Measurements from ENCODE around the gene ANXA3. TPM values are rescaled to one million over a fixed set of nuclear protein-coding genes. Genes with fewer than 3 reads are reported as not detected.
"Not testable (repeated sequence)": the region's sequence is repeated elsewhere in the genome, so short reads cannot be mapped to it uniquely, and the experiment has no call there.

ANXA3 gene
- total and polyA plus RNA-seq, 5 donors = 10.9 to 48.1 (median 12.1) TPM

DNA sequence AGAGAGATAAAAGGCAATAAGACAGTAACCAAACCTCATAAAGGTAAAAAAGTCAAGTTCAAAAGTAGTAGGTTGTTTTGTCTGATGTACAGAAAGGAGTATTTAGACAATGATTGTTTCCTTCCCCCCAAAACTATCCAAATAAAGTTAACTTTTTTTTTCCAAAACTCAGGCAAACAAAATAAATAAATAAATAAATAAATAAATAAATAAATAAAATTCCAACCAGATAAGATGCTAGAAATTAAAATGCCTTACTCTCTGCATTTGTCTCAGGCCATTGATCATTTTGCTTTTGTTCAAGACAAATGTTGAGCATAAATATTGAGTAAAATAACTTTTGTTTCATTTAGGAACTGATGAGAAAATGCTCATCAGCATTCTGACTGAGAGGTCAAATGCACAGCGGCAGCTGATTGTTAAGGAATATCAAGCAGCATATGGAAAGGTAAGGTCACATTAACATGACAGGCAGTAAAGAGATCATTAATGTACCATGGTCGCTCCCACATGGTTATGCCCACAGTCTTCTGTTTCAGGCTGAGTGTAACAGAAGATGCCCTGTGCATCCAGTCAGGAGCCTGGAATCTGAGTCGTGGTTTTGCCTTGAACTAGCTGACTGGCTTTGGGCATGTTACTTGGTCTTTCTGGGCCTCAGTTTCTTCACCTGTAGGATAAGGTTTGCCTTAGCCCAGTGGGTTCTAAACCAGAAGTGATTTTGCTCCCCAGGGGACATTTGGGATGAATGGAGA is 27.3 kb downstream of the ANXA3 start:
- Histone ChIP-seq H3K4me1 (ENCODE audit: control insufficient read depth, insufficient read depth, low read length) (no peaks in the 10 kb centered on the region), H3K27ac (ENCODE audit: low read length) (no peak overlapping the region), H3K27me3 (ENCODE audit: control insufficient read depth, insufficient read depth) (no peaks in the 10 kb centered on the region), H3K4me3 (ENCODE audit: low read length) (no peak overlapping the region), H3K9me3 (ENCODE audit: control insufficient read depth, low read length) (no peaks in the 10 kb centered on the region)
- ATAC-seq (no peak), DNase-seq (no peak)
- intact Hi-C loops (cut with DNase I) = no loop called here
- 95% methylated on average over 3 of the region's 3 CpGs for WGBS

DNA sequence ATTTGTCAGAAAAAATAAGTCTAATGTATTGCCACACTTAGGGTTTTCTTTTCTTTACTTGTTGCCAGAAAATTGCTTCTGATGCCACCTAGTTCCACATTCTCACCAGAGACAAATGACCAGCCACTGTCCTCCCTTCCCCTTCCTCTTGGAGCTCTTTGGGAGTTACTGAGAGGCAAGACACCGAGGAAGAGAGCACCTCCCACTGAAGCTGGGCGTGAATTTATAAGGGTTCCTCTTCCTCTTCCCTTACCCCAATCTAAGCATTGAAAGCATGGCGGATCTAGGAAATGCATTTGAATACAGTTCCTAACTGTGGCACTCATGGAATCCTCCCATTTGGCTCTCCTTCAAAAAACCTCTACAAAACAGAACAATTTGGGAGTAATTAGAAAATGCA is 30.0 kb downstream of the ANXA3 start:
- DNase-seq (peak in 1 of 3 donors; percentile 14), ATAC-seq (peak; percentile 57 to 62)
- no peaks in the 10 kb centered on the region for H3K9me3 ChIP-seq (ENCODE audit: control insufficient read depth, low read length)
- H3K4me3 ChIP-seq (ENCODE audit: low read length) = no peak overlapping the region
- WGBS = 72% methylated on average over 3 of the region's 3 CpGs
- H3K4me1 ChIP-seq (ENCODE audit: control insufficient read depth, insufficient read depth, low read length) = no peaks in the 10 kb centered on the region
- H3K27ac ChIP-seq (ENCODE audit: low read length) = no peak overlapping the region
- intact Hi-C loops (cut with DNase I) = no loop called here
- H3K27me3 ChIP-seq (ENCODE audit: control insufficient read depth, insufficient read depth) = no peaks in the 10 kb centered on the region

DNA sequence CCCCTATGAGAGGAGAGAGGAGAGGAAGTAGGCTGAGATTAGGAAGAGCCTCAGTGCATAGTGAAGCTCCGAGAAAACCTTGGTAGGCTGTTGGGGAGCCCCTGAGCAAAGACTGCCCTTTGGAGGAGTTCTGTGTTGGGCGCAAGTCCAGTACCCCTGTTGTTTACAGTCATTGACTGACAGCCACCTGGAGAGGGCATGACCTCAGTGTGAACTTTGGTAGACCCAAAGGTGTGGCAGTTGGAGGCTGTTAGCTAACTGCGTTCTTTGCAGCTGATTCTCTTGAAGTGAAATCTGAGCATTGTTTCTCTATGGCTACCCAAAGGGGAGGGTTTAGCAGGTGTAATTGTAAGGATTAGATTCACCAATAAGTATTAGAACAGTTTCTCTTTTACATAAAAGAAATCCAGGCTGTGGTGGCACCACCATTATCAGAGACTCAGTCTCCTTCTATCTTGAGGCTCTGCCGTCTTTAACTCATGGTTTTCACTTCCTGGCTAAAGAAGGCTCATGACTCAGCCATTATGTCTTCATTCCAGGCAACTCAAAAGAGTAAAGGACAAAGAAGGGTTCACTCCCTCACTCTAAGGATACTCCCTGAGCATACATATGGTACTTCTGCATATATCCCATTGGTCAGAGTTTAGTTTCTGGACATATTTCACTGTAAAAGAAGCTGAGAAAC is 33.4 kb downstream of the ANXA3 start:
- 93% methylated on average over 4 of the region's 4 CpGs for WGBS

DNA sequence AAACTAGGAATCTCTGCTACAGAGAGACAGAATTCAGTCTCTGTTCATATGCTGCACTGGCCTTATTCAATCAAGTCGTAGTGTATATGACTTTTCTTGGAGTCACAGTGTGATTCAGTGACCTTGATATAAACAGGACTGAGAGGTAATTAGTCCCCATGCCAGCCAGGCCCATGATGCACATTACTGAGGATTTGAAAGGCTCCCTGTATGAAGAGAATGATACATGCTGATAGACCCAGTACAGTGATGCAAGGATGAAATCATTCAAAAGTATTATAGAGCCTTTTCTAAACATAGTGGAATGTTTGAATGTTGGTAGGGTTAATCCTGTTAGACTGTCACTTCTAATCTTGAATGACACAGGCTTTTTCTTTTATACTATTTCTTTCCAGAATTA is 34.1 kb downstream of the ANXA3 start:
- Histone ChIP-seq H3K27me3 (ENCODE audit: control insufficient read depth, insufficient read depth) (no peaks in the 10 kb centered on the region), H3K4me3 (ENCODE audit: low read length) (no peak overlapping the region), H3K9me3 (ENCODE audit: control insufficient read depth, low read length) (no peaks in the 10 kb centered on the region), H3K27ac (ENCODE audit: low read length) (no peak overlapping the region), H3K4me1 (ENCODE audit: control insufficient read depth, insufficient read depth, low read length) (peaks cover 2% of the 10 kb centered on the region)
- intact Hi-C loops (cut with DNase I) = no loop called here
- no peak for ATAC-seq
- DNase-seq = no peak
- WGBS = 44% methylated on average over 1 of the region's 1 CpG

More for the DNA sequence above, 33.4 kb downstream of the ANXA3 start:
- DNase-seq = no peak
- no peak overlapping the region for H3K4me3 ChIP-seq (ENCODE audit: low read length)
- no peak overlapping the region for H3K27ac ChIP-seq (ENCODE audit: low read length)
- H3K4me1 ChIP-seq (ENCODE audit: control insufficient read depth, insufficient read depth, low read length) = peaks cover 2% of the 10 kb centered on the region
- intact Hi-C loops (cut with DNase I) = no loop called here
- no peaks in the 10 kb centered on the region for H3K9me3 ChIP-seq (ENCODE audit: control insufficient read depth, low read length)
- no peak for ATAC-seq
- no peaks in the 10 kb centered on the region for H3K27me3 ChIP-seq (ENCODE audit: control insufficient read depth, insufficient read depth)

DNA sequence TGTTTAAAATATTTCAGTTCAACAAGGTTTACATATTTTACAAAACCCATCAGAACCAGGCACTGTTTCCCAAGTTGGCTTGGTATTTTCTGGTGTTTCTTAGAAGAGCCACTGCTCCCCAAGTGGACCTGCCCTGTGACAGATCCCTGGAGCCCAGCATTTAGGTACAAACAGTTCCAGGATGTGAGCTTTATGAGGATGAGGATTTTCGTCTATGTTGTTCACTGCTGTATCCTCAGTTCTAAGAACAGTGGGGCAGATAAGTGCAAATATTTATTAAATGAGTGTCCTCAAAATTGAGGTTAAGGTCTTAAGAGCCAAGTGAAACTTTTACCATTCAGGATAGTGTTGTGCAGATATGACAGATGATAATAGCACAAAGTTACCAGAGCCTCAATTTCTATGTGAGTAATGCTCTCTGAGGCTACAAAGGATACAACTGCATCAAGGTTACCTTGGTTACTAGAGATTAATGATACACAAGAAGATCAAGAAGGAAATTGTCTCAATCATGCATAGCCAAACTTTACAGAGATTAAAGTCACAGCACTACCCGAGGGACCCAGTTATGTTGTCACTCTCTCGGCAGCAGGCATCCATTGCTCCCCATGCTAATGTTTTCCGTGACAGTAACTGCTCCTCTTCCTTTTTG is 37.5 kb downstream of the ANXA3 start:
- intact Hi-C loops (cut with DNase I) = no loop called here
- Histone ChIP-seq H3K27ac (ENCODE audit: low read length) (no peak overlapping the region), H3K27me3 (ENCODE audit: control insufficient read depth, insufficient read depth) (no peaks in the 10 kb centered on the region), H3K4me1 (ENCODE audit: control insufficient read depth, insufficient read depth, low read length) (peaks cover 2% of the 10 kb centered on the region), H3K9me3 (ENCODE audit: control insufficient read depth, low read length) (no peaks in the 10 kb centered on the region), H3K4me3 (ENCODE audit: low read length) (no peak overlapping the region)
- ATAC-seq = peak; percentile 45 to 54
- no peak for DNase-seq
- 40% methylated on average over 4 of the region's 4 CpGs for WGBS

DNA sequence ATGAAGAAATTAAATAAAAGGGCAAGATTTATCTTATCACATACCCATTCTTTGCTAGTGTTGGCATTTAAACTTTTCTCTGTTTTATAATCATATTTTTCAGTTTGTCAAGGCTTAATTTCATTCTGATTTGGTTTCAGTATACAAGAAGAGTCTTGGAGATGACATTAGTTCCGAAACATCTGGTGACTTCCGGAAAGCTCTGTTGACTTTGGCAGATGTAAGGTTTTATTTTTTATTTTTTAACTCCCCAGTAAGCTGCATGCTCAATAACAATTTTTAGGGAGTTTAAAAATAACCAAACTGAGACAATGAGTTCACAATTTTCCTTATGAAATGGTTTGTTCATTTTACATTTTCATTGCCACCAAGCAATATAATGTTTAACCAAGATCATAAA is 39.8 kb downstream of the ANXA3 start:
- Histone ChIP-seq H3K4me1 (ENCODE audit: control insufficient read depth, insufficient read depth, low read length) (peaks cover 2% of the 10 kb centered on the region), H3K9me3 (ENCODE audit: control insufficient read depth, low read length) (no peaks in the 10 kb centered on the region), H3K27me3 (ENCODE audit: control insufficient read depth, insufficient read depth) (no peaks in the 10 kb centered on the region), H3K4me3 (ENCODE audit: low read length) (no peak overlapping the region), H3K27ac (ENCODE audit: low read length) (no peak overlapping the region)
- no peak for DNase-seq
- intact Hi-C loops (cut with DNase I) = no loop called here
- ATAC-seq = no peak
- 47% methylated on average over 2 of the region's 2 CpGs for WGBS

DNA sequence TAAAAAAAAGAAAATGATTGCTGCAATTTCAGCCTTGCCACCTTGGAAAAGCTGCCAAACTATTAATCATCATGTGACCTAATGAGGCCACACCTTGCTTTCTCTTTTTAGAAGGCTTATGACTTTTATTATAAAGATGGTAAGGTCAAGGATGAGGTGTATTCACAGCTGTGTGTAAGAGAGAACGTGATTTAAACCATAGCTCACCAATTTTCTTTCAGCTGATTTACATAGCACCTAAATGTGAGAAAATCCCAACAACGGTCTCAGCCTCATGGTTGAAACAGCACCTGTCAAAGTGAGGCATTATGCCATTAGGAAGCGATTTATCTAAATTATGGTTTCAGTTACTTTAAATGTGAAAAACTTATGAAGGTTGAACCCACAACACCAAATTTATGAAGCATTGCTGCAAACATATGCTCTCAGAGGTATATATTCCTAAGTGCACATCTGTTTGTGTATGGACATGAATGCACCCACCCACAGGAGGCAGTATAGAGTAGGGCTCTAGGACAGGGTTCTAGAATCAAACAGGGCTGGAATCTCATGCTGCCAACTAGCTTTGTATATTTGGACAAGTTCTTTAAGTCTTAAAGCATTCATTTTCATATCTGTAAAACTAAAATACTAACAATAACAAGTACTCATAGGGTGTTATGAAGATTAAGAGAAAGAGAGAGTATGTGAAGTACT is 40.7 kb downstream of the ANXA3 start:
- H3K27ac ChIP-seq (ENCODE audit: low read length) = no peak overlapping the region
- DNase-seq = no peak
- intact Hi-C loops (cut with DNase I) = no loop called here
- 73% methylated on average over 3 of the region's 3 CpGs for WGBS
- peak in 1 of 2 donors; percentile 27 for ATAC-seq
- no peak overlapping the region for H3K4me3 ChIP-seq (ENCODE audit: low read length)
- H3K4me1 ChIP-seq (ENCODE audit: control insufficient read depth, insufficient read depth, low read length) = peaks cover 2% of the 10 kb centered on the region
- no peaks in the 10 kb centered on the region for H3K27me3 ChIP-seq (ENCODE audit: control insufficient read depth, insufficient read depth)
- H3K9me3 ChIP-seq (ENCODE audit: control insufficient read depth, low read length) = no peaks in the 10 kb centered on the region

DNA sequence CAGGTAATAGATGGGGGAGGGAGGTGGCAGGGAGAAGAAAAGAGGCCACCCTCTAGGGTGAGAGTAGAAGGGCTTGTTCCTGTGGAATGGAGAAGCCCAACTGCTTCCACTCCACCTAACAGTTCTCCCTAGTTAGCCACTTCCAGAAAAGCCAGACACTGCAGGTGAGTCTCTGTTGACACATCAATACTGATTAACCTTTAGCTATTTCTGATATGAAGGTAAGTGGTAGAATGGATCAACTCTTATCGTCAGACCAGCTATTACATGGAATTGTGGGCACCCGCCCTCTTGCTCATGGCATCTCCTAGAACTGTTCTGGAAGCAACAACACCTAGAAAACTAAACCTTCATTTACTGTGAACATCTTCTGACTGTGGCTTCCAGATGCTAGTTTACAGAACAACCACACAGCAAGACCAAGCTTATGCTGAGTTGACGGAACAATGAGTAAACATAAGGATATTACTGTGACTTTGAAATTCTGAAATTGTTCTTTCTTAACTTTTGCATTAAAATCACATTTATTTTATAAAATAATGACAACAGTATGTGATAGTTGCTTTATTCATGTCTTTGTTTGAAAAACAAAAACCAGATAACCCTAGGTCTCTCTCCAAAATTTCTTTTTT is 44.7 kb downstream of the ANXA3 start:
- no peaks in the 10 kb centered on the region for H3K9me3 ChIP-seq (ENCODE audit: control insufficient read depth, low read length)
- intact Hi-C loops (cut with DNase I) = no loop called here
- H3K27me3 ChIP-seq (ENCODE audit: control insufficient read depth, insufficient read depth) = no peaks in the 10 kb centered on the region
- 97% methylated on average over 3 of the region's 3 CpGs for WGBS
- DNase-seq (no peak), ATAC-seq (no peak)
- H3K4me1 ChIP-seq (ENCODE audit: control insufficient read depth, insufficient read depth, low read length) = no peaks in the 10 kb centered on the region
- H3K27ac ChIP-seq (ENCODE audit: low read length) = no peak overlapping the region
- H3K4me3 ChIP-seq (ENCODE audit: low read length) = no peak overlapping the region

DNA sequence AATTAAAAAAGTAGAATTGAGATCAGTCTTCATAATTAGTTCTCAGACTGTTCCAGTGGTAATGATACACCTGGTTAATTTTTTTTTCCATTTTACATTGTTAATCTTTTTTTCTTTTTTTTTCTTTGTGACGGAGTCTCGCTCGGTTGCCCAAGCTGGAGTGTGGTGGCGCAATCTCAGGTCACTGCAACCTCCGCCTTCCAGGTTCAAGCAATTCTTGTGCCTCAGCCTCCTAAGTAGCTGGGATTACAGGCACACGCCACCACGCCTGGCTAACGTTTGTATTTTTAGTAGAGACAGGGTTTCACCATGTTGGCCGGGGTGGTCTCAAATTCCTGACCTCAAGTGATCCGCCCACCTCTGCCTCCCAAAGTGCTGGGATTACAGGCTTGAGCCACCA is 46.9 kb downstream of the ANXA3 start:
- H3K4me1 ChIP-seq (ENCODE audit: control insufficient read depth, insufficient read depth, low read length); intact Hi-C loops (cut with DNase I); H3K27ac ChIP-seq (ENCODE audit: low read length); H3K27me3 ChIP-seq (ENCODE audit: control insufficient read depth, insufficient read depth); ATAC-seq; H3K9me3 ChIP-seq (ENCODE audit: control insufficient read depth, low read length); H3K4me3 ChIP-seq (ENCODE audit: low read length); DNase-seq: not testable (repeated sequence)
- WGBS = 94% methylated on average over 10 of the region's 10 CpGs

DNA sequence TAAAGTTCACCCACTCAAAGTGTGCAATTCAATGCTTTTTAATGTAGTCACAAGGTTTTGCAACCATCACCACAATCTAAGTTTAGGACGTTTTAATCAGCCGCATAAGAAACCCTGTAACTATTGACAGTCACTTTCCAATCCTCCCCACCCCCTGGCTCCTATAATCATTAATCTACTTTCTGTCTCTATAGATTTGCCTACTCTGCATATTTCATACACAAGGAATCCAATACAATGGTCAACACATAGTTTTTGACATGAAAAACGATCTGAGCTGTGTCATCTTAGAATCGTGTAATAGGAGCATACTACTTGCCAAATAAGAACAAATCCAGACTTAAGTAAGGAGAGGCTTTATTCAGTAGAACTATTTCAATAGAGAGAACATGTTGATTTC is 47.6 kb downstream of the ANXA3 start:
- no peak for ATAC-seq
- 85% methylated on average over 4 of the region's 4 CpGs for WGBS
- intact Hi-C loops (cut with DNase I) = no loop called here
- Histone ChIP-seq H3K4me3 (ENCODE audit: low read length) (no peak overlapping the region), H3K4me1 (ENCODE audit: control insufficient read depth, insufficient read depth, low read length) (no peaks in the 10 kb centered on the region), H3K27me3 (ENCODE audit: control insufficient read depth, insufficient read depth) (no peaks in the 10 kb centered on the region), H3K27ac (ENCODE audit: low read length) (no peak overlapping the region), H3K9me3 (ENCODE audit: control insufficient read depth, low read length) (no peaks in the 10 kb centered on the region)
- DNase-seq = no peak
